OCI-LY7 (cell line): ENCODE results near the gene SEMA5A. TPM values are rescaled to one million over a fixed set of nuclear protein-coding genes. Genes with fewer than 3 reads are reported as not detected.

Experiments used
- BruUV-seq: library from RNA; stranded (reverse); fragments of 400-500 nt; replicated peaks from 2 replicates; lab custom pipeline; 2021; lab: Mats Ljungman, UMichigan
- CTCF ChIA-PET: fragments of 300-600 bp; sonication (Branson Sonifier 250); formaldehyde crosslinking; loops from one replicate; lab custom pipeline; 2022; ENCODE audit warnings: antibody characterized with exemption; ENCODE audit not compliant: unreplicated experiment; lab: Charles Lee
- POLR2A ChIA-PET: fragments of 300-600 bp; sonication (Branson Sonifier 250); formaldehyde crosslinking; loops from one replicate; lab custom pipeline; 2022; ENCODE audit warnings: antibody characterized with exemption; lab: Charles Lee
- DNase-seq: peaks from one replicate; pipeline ENCODE4 v3.0.0-alpha.2; 2015; ENCODE audit warnings: low spot score
- H2AFZ ChIP-seq: fragments of 200-600 bp; sonication (generic), shearing (Covaris generic); 2 replicates; pipeline ENCODE4 v1.6.1; 2014; ENCODE audit warnings: mild to moderate bottlenecking, antibody characterized with exemption, low read length, moderate library complexity
- H3K27ac ChIP-seq: fragments of 200-600 bp; sonication (generic); 2 replicates; pipeline ENCODE4 v1.5.1; 2014; ENCODE audit warnings: mixed run types, low read depth, mild to moderate bottlenecking, moderate library complexity, low read length, inconsistent platforms; ENCODE audit not compliant: poor library complexity, severe bottlenecking
- H3K36me3 ChIP-seq: fragments of 200-600 bp; sonication (generic); 2 replicates; pipeline ENCODE4 v1.6.1; 2014; ENCODE audit warnings: mild to moderate bottlenecking, antibody characterized with exemption, low read length, moderate library complexity, mixed read lengths; ENCODE audit not compliant: insufficient read depth
- H3K4me1 ChIP-seq: fragments of 200-600 bp; sonication (generic); 2 replicates; pipeline ENCODE4 v1.5.1; 2014; ENCODE audit warnings: mild to moderate bottlenecking, low read length; ENCODE audit not compliant: insufficient read depth, poor library complexity, severe bottlenecking
- H3K4me2 ChIP-seq: fragments of 200-600 bp; sonication (generic); 2 replicates; pipeline ENCODE4 v1.6.1; 2014; ENCODE audit warnings: mild to moderate bottlenecking, low read length
- H3K4me3 ChIP-seq: fragments of 200-600 bp; sonication (generic); 2 replicates; pipeline ENCODE4 v1.5.1; 2014; ENCODE audit warnings: mild to moderate bottlenecking, low read depth, low read length; ENCODE audit not compliant: poor library complexity, severe bottlenecking
- H3K79me2 ChIP-seq: fragments of 200-600 bp; sonication (generic); 2 replicates; pipeline ENCODE4 v1.6.1; 2016; ENCODE audit warnings: low read depth, mild to moderate bottlenecking, low read length, moderate library complexity, mixed read lengths; ENCODE audit not compliant: insufficient read depth
- H3K9me2 ChIP-seq: fragments of 200-600 bp; sonication (generic); 2 replicates; pipeline ENCODE4 v1.6.1; 2016; ENCODE audit warnings: mild to moderate bottlenecking, low read length, mixed read lengths; ENCODE audit not compliant: insufficient read depth
- H3K9me3 ChIP-seq: fragments of 200-600 bp; sonication (generic); 2 replicates; pipeline ENCODE4 v1.6.1; 2014; ENCODE audit warnings: mild to moderate bottlenecking, mixed run types, low read length, mixed read lengths
- H4K20me1 ChIP-seq: fragments of 200-600 bp; sonication (generic); 2 replicates; pipeline ENCODE4 v1.6.1; 2014; ENCODE audit warnings: mild to moderate bottlenecking, antibody characterized with exemption, low read length, moderate library complexity, mixed read lengths; ENCODE audit not compliant: insufficient read depth
- CTCF ChIP-seq: fragments of 200-600 bp; sonication (generic); conservative IDR thresholded peaks from 2 replicates; pipeline ENCODE4 v1.5.1; 2014; ENCODE audit warnings: mild to moderate bottlenecking, antibody characterized with exemption, low read length, moderate library complexity, mixed read lengths
- EZH2phosphoT487 ChIP-seq: fragments of 200-600 bp; sonication (generic); IDR thresholded peaks from 2 replicates; pipeline ENCODE4 v1.6.1; 2018; ENCODE audit warnings: low read depth, borderline replicate concordance, mild to moderate bottlenecking, mixed run types, antibody characterized with exemption, low read length, moderate library complexity, mixed read lengths
- intact Hi-C: fragments of 100-400 bp; cut with micrococcal nuclease; formaldehyde crosslinking; loops from one replicate; pipeline ENCODE4 v1.10.0; 2022; ENCODE audit not compliant: unreplicated experiment
- total RNA-seq, 2 experiments: library from RNA; depleted of rRNA in 1 of 2; stranded (reverse); fragments of >200 nt in 1 of 2; shearing (Covaris generic) in 1 of 2; gene quantifications; 2 replicates each; pipeline ENCODE4 v1.2.3, GENCODE V29; 2014 to 2022

SEMA5A gene
- total RNA-seq, 2 experiments from 2014 or later, result not detected

- intact Hi-C loops, result no loop called here
- DNase-seq, result no peak
- Histone ChIP-seq H3K27ac (no peak overlapping the region), H3K79me2 (no peaks in the 10 kb centered on the region), H3K9me3 (no peaks in the 10 kb centered on the region), H3K36me3 (no peaks in the 10 kb centered on the region), H2AFZ (no peak overlapping the region), H3K4me3 (no peak overlapping the region), H3K4me1 (no peaks in the 10 kb centered on the region), H3K9me2 (no peaks in the 10 kb centered on the region), H3K4me2 (no peak overlapping the region), H4K20me1 (no peaks in the 10 kb centered on the region)
- no TSS peak for BruUV-seq
- ChIA-PET CTCF (no interaction called here), POLR2A (no interaction called here)
- TF ChIP-seq EZH2phosphoT487 (no peak), CTCF (no peak)
Measured at GRCh38 chr5:9124071-9124470, 421.8 kb downstream of the SEMA5A start.

GRCh38 chr5:9122528-9122927, 423.3 kb downstream of the SEMA5A start:
- H4K20me1 ChIP-seq, result no peaks in the 10 kb centered on the region
- DNase-seq, result no peak
- H3K9me2 ChIP-seq, result no peaks in the 10 kb centered on the region
- TF ChIP-seq EZH2phosphoT487 (no peak), CTCF (no peak)
- no peaks in the 10 kb centered on the region for H3K9me3 ChIP-seq
- H3K4me3 ChIP-seq, result no peak overlapping the region
- ChIA-PET POLR2A (no interaction called here), CTCF (no interaction called here)
- no peaks in the 10 kb centered on the region for H3K36me3 ChIP-seq
- intact Hi-C loops, result no loop called here
- no peaks in the 10 kb centered on the region for H3K79me2 ChIP-seq
- no TSS peak for BruUV-seq
- no peaks in the 10 kb centered on the region for H3K4me1 ChIP-seq
- no peak overlapping the region for H2AFZ ChIP-seq
- H3K27ac ChIP-seq, result no peak overlapping the region
- no peak overlapping the region for H3K4me2 ChIP-seq

- TF ChIP-seq CTCF (no peak), EZH2phosphoT487 (no peak)
- no TSS peak for BruUV-seq
- Histone ChIP-seq H2AFZ (no peak overlapping the region), H3K9me3 (no peaks in the 10 kb centered on the region), H3K9me2 (no peaks in the 10 kb centered on the region), H3K79me2 (no peaks in the 10 kb centered on the region), H3K4me1 (no peaks in the 10 kb centered on the region), H3K4me2 (no peak overlapping the region), H3K27ac (no peak overlapping the region), H3K4me3 (no peak overlapping the region), H4K20me1 (no peaks in the 10 kb centered on the region), H3K36me3 (no peaks in the 10 kb centered on the region)
- ChIA-PET CTCF (no interaction called here), POLR2A (no interaction called here)
- DNase-seq, result no peak
- intact Hi-C loops, result no loop called here
Measured at GRCh38 chr5:9121597-9121996, 424.3 kb downstream of the SEMA5A start.
